ENCODE measurements around the gene MSX2. TPM values are rescaled to one million over a fixed set of nuclear protein-coding genes. Genes with fewer than 3 reads are reported as not detected.

The MSX2 gene
- polyA plus RNA-seq, 3 donors = 0.14 TPM; not detected in 2

- Mint-ChIP-seq H3K9me3 (peaks cover 0 to 5% (median 0%) of the 10 kb centered on the region in 7 donors), H3K27me3 (ENCODE audit: low read depth in 3 of 3) (peaks cover 34 to 45% (median 41%) of the 10 kb centered on the region in 3 donors), H3K27ac (no peak overlapping the region), H3K4me1 (no peaks in the 10 kb centered on the region), H3K36me3 (no peaks in the 10 kb centered on the region), H3K4me3 (no peak overlapping the region)
- H4K20me1 ChIP-seq (ENCODE audit: insufficient read depth, low read length) = no peaks in the 10 kb centered on the region
- WGBS (ENCODE audit: insufficient coverage) = 85% methylated on average over 5 of the region's 8 CpGs
- intact Hi-C loops (cut with micrococcal nuclease) = no loop called here
- no peak overlapping the region for H3K4me2 ChIP-seq (replicated peaks; ENCODE audit: extremely low read depth, low read length, poor library complexity, severe bottlenecking)
- peaks cover 0 to 10% of the 10 kb centered on the region in 2 donors for H3K9me3 ChIP-seq (replicated peaks in 1 of 2; ENCODE audit: control insufficient read depth in 1 of 2, insufficient read depth in 1 of 2, low read length in 2 of 2)
- DNase-seq = no peak
- H3K36me3 ChIP-seq (replicated peaks in 1 of 2; ENCODE audit: control insufficient read depth in 1 of 2, insufficient read depth in 2 of 2, low read length in 2 of 2) = no peaks in the 10 kb centered on the region
- TF ChIP-seq CTCF (IDR thresholded peaks at IDR 0.05) = no peak
- H2AFZ ChIP-seq (ENCODE audit: insufficient read depth, low read depth, low read length, poor library complexity, severe bottlenecking) = no peak overlapping the region
- H3K9ac ChIP-seq (ENCODE audit: insufficient read depth, low read length, poor library complexity, severe bottlenecking) = no peak overlapping the region
- H3K4me1 ChIP-seq (ENCODE audit: control insufficient read depth in 1 of 2, insufficient read depth in 2 of 2, low read length in 2 of 2) = no peaks in the 10 kb centered on the region
- H3K27me3 ChIP-seq (ENCODE audit: control insufficient read depth in 2 of 2, insufficient read depth in 2 of 2, low read length in 2 of 2) = peaks cover 18 to 21% of the 10 kb centered on the region in 2 donors
- no peak overlapping the region for H3K4me3 ChIP-seq (replicated peaks in 1 of 3; ENCODE audit: low read depth in 2 of 3, low read length in 3 of 3)
- H3K79me2 ChIP-seq (ENCODE audit: insufficient read depth, low read length) = no peaks in the 10 kb centered on the region
- no peak overlapping the region for H3K27ac ChIP-seq (ENCODE audit: low read depth in 1 of 2, low read length in 2 of 2)
Measured at GRCh38 chr5:174698156-174698555, 26.2 kb upstream of the MSX2 start.

GRCh38 chr5:174699131-174699530 lies 25.3 kb upstream of the MSX2 start:
- Histone ChIP-seq H3K36me3 (replicated peaks in 1 of 2; ENCODE audit: control insufficient read depth in 1 of 2, insufficient read depth in 2 of 2, low read length in 2 of 2) (no peaks in the 10 kb centered on the region), H3K9ac (ENCODE audit: insufficient read depth, low read length, poor library complexity, severe bottlenecking) (no peak overlapping the region), H4K20me1 (ENCODE audit: insufficient read depth, low read length) (no peaks in the 10 kb centered on the region), H3K27ac (ENCODE audit: low read depth in 1 of 2, low read length in 2 of 2) (no peak overlapping the region), H3K4me3 (replicated peaks in 1 of 3; ENCODE audit: low read depth in 2 of 3, low read length in 3 of 3) (no peak overlapping the region), H3K9me3 (replicated peaks in 1 of 2; ENCODE audit: control insufficient read depth in 1 of 2, insufficient read depth in 1 of 2, low read length in 2 of 2) (peaks cover 0 to 5% of the 10 kb centered on the region in 2 donors), H3K4me2 (replicated peaks; ENCODE audit: extremely low read depth, low read length, poor library complexity, severe bottlenecking) (no peak overlapping the region), H3K79me2 (ENCODE audit: insufficient read depth, low read length) (no peaks in the 10 kb centered on the region), H3K27me3 (ENCODE audit: control insufficient read depth in 2 of 2, insufficient read depth in 2 of 2, low read length in 2 of 2) (peaks cover 9 to 11% of the 10 kb centered on the region in 2 donors), H3K4me1 (ENCODE audit: control insufficient read depth in 1 of 2, insufficient read depth in 2 of 2, low read length in 2 of 2) (no peaks in the 10 kb centered on the region), H2AFZ (ENCODE audit: insufficient read depth, low read depth, low read length, poor library complexity, severe bottlenecking) (no peak overlapping the region)
- H3K36me3 Mint-ChIP-seq = no peaks in the 10 kb centered on the region
- intact Hi-C loops (cut with micrococcal nuclease) = no loop called here
- H3K4me1 Mint-ChIP-seq = no peaks in the 10 kb centered on the region
- 89% methylated on average over 1 of the region's 3 CpGs for WGBS (ENCODE audit: insufficient coverage)
- H3K27ac Mint-ChIP-seq = no peak overlapping the region
- TF ChIP-seq CTCF (IDR thresholded peaks at IDR 0.05) = no peak
- H3K27me3 Mint-ChIP-seq (ENCODE audit: low read depth in 3 of 3) = peaks cover 24 to 40% (median 33%) of the 10 kb centered on the region in 3 donors
- DNase-seq = no peak
- no peak overlapping the region for H3K4me3 Mint-ChIP-seq
- peaks cover 0 to 5% (median 0%) of the 10 kb centered on the region in 7 donors for H3K9me3 Mint-ChIP-seq
